K562 (cell line): ENCODE measurements around the gene EPHB3. TPM values are rescaled to one million over a fixed set of nuclear protein-coding genes. Genes with fewer than 3 reads are reported as not detected.

Experiments used
- ATAC-seq: fragments of 200-7000 bp; cut with Tn5 transposase; 3 replicates; pipeline ENCODE4 v1.9.1; 2020; ENCODE audit warnings: moderate library complexity
- BruUV-seq: library from RNA; stranded (reverse); fragments of 400-500 nt; replicated peaks from 2 replicates; lab custom pipeline; 2021; lab: Mats Ljungman, UMichigan
- CTCF ChIA-PET: fragments of 300-600 bp; formaldehyde crosslinking; extraction: SDS; loops from one replicate; lab custom pipeline; 2021; ENCODE audit warnings: low intra/inter-chr PET ratio; lab: Yijun Ruan, JAX
- POLR2A ChIA-PET: fragments of 300-600, 350-650 bp; sonication (Branson Sonifier 250); formaldehyde crosslinking; extraction: SDS; loops from one replicate; lab custom pipeline; 2021; ENCODE audit warnings: antibody characterized with exemption, inconsistent platforms; lab: Yijun Ruan, JAX
- DNase-seq, 4 experiments: peaks; one replicate each; pipeline versions ENCODE4 v3.0.0 to v3.0.0-alpha.2; 2011 to 2018; ENCODE audit warnings: low spot score in 3 of 4, mixed read lengths in 3 of 4; ENCODE audit errors: extremely low read depth in 1 of 4
- FAIRE-seq: peaks from 2 replicates; lab custom pipeline; 2011; peaks lifted over from hg19 to GRCh38; lab: Jason Lieb, UNC
- H2AFZ ChIP-seq: 2 replicates; pipeline ENCODE4 v1.6.0; 2011; ENCODE audit warnings: low read depth, low read length, control low read depth, inconsistent platforms
- H3K27ac ChIP-seq: fragments of 200-600 bp; 3 replicates; pipeline ENCODE4 v1.8.0; 2011; ENCODE audit warnings: low read depth, mild to moderate bottlenecking, control low read depth, inconsistent platforms, low read length, moderate library complexity, mixed read lengths; ENCODE audit errors: extremely low read depth
- H3K27me3 ChIP-seq, 2 experiments: fragments of 300-600 bp in 1 of 2; 2 replicates in 1 of 2; 3 replicates in 1 of 2; pipeline versions ENCODE4 v1.6.0 to v1.8.0; 2011; ENCODE audit warnings: inconsistent platforms in 2 of 2, low read length in 2 of 2, mild to moderate bottlenecking in 1 of 2, mixed read lengths in 1 of 2, moderate library complexity in 1 of 2; ENCODE audit not compliant: control insufficient read depth in 2 of 2, insufficient read depth in 2 of 2
- H3K36me3 ChIP-seq: fragments of 300-600 bp; 3 replicates; pipeline ENCODE4 v1.8.0; 2011; ENCODE audit warnings: mild to moderate bottlenecking, low read length, inconsistent platforms; ENCODE audit not compliant: control insufficient read depth, insufficient read depth
- H3K4me1 ChIP-seq, 2 experiments: fragments of 200-600 bp in 1 of 2; replicated peaks in 1 of 2; 2 replicates in 1 of 2; 3 replicates in 1 of 2; pipeline versions ENCODE4 v1.5.1 to v1.8.0; 2011; ENCODE audit warnings: inconsistent platforms in 2 of 2, low read length in 2 of 2, mild to moderate bottlenecking in 1 of 2, mixed read lengths in 1 of 2, moderate library complexity in 1 of 2; ENCODE audit not compliant: control insufficient read depth in 2 of 2, insufficient read depth in 2 of 2
- H3K4me2 ChIP-seq: 2 replicates; pipeline ENCODE4 v1.6.1; 2011; ENCODE audit warnings: low read length, control low read depth, inconsistent platforms, mixed read lengths; ENCODE audit not compliant: insufficient read depth
- H3K4me3 ChIP-seq: fragments of 200-600 bp; sonication (generic), shearing (Covaris generic); 2 replicates; pipeline ENCODE4 v1.5.1; 2016; ENCODE audit warnings: control low read depth, inconsistent platforms
- H3K79me2 ChIP-seq: fragments of 200-600 bp; 3 replicates; pipeline ENCODE4 v1.8.0; 2011; ENCODE audit warnings: low read length, inconsistent platforms; ENCODE audit not compliant: control insufficient read depth, insufficient read depth
- H3K9ac ChIP-seq, 2 experiments: 2 replicates each; pipeline versions ENCODE4 v1.6.0 to v1.6.1; 2011; ENCODE audit warnings: low read depth in 2 of 2, low read length in 2 of 2, control low read depth in 1 of 2, inconsistent platforms in 1 of 2, mild to moderate bottlenecking in 1 of 2, mixed read lengths in 1 of 2; ENCODE audit not compliant: insufficient read depth in 1 of 2
- H3K9me1 ChIP-seq: one replicate; pipeline ENCODE4 v1.6.0; 2011; ENCODE audit warnings: inconsistent platforms, mild to moderate bottlenecking, low read length, moderate library complexity; ENCODE audit not compliant: control insufficient read depth, insufficient read depth
- H3K9me3 ChIP-seq: replicated peaks from 2 replicates; pipeline ENCODE4 v1.5.1; 2011; ENCODE audit warnings: low read depth, low read length, inconsistent platforms; ENCODE audit not compliant: control insufficient read depth, insufficient read depth
- H4K20me1 ChIP-seq: replicated peaks from 2 replicates; pipeline ENCODE4 v1.6.1; 2011; ENCODE audit warnings: low read length, inconsistent platforms, mixed read lengths; ENCODE audit not compliant: control insufficient read depth, insufficient read depth
- BRF2 ChIP-seq: IDR thresholded peaks from 3 replicates; pipeline ENCODE4 v1.6.1; 2011; ENCODE audit warnings: borderline replicate concordance, mild to moderate bottlenecking; ENCODE audit not compliant: insufficient read length, insufficient read depth
- FOXJ3 ChIP-seq: sonication (generic); formaldehyde crosslinking; IDR thresholded peaks from 2 replicates; pipeline ENCODE4 v1.4.0; 2020; ENCODE audit warnings: mild to moderate bottlenecking, missing genetic modification reagents
- GATAD2B ChIP-seq: fragments of 450-650 bp; IDR thresholded peaks from 2 replicates; pipeline ENCODE4 v1.6.1; 2017; ENCODE audit warnings: mild to moderate bottlenecking, borderline replicate concordance
- HLTF ChIP-seq: fragments of 450-650 bp; IDR thresholded peaks from 2 replicates; pipeline ENCODE4 v1.6.1; 2016
- KDM5B ChIP-seq: fragments of 200-600 bp; sonication (generic); IDR thresholded peaks from 2 replicates; pipeline ENCODE4 v1.6.1; 2012; ENCODE audit warnings: low read depth, mild to moderate bottlenecking, moderate library complexity, low read length, control low read depth, inconsistent platforms; ENCODE audit not compliant: insufficient replicate concordance
- NEUROD1 ChIP-seq: fragments of 150-350 bp; IDR thresholded peaks from 2 replicates; pipeline ENCODE4 v1.6.1; 2014; ENCODE audit warnings: borderline replicate concordance, low read length, low read depth; ENCODE audit not compliant: partially characterized antibody
- NFYB ChIP-seq: IDR thresholded peaks from 2 replicates; pipeline ENCODE4 v1.6.1; 2011; ENCODE audit warnings: mild to moderate bottlenecking, moderate library complexity; ENCODE audit not compliant: insufficient read length; ENCODE audit errors: extremely low read depth
- SNRNP70 ChIP-seq: fragments of 200-400 bp; formaldehyde crosslinking; optimal IDR thresholded peaks from 2 replicates; pipeline ENCODE3; 2017; ENCODE audit warnings: low read depth, low read length
- THAP7 ChIP-seq: fragments of 250-450 bp; sonication (Bioruptor Pico); IDR thresholded peaks from 2 replicates; pipeline ENCODE4 v1.5.0; 2021
- ZNF586 ChIP-seq: fragments of 450-650 bp; formaldehyde crosslinking; conservative IDR thresholded peaks from 2 replicates; pipeline ENCODE4 v1.4.0; 2020; ENCODE audit warnings: mild to moderate bottlenecking, moderate library complexity
- WGBS: fragments of 100-300 bp; shearing (Covaris generic); methylation state at CpG from one replicate; pipeline ENCODE4 v1.1.6; 2016; ENCODE audit warnings: low coverage, mixed read lengths; ENCODE audit not compliant: insufficient coverage; ENCODE audit errors: missing lambda C conversion rate; 5-methylcytosine and 5-hydroxymethylcytosine counted together
- in situ Hi-C: fragments of 300-500 bp; cut with MboI; formaldehyde crosslinking; loops from 4 replicates; pipeline ENCODE4 v1.15.0; 2018; ENCODE audit warnings: inconsistent platforms, mixed read lengths
- intact Hi-C: fragments of 100-400 bp; cut with micrococcal nuclease; formaldehyde crosslinking; loops from 2 replicates; pipeline ENCODE4 v1.14.2; 2022
- polyA plus RNA-seq, 8 experiments: library from polyadenylated mRNA; depleted of rRNA in 4 of 8; stranded (reverse) in 5 of 8; unstranded in 3 of 8; fragments of >200 nt; fragmentation: Nextera tagmentation in 2 of 8; fragmentation: Illumina TruSeq in 1 of 8; extraction: Ambion mirVana in 2 of 8; extraction: Trizol in 1 of 8; gene quantifications; 2 replicates each; pipeline versions ENCODE4 v1.2.1 to v1.2.3, GENCODE V29; 2011 to 2014; ENCODE audit warnings: inconsistent platforms in 1 of 8, missing spikeins in 1 of 8
- total RNA-seq, 7 experiments: library from RNA; depleted of rRNA in 6 of 7; stranded (reverse); fragments of >200 nt in 6 of 7; fragmentation: Illumina TruSeq in 2 of 7; extraction: Trizol in 2 of 7; gene quantifications; 2 replicates each; pipeline versions ENCODE4 v1.2.1 to v1.2.3, GENCODE V29; 2011 to 2021; ENCODE audit warnings: low replicate concordance in 1 of 7

EPHB3 gene
- total and polyA plus RNA-seq, 9 of the 15 experiments (the other 6 are each of a cell fraction or from before 2014, with no cell fraction given): not detected

GRCh38 chr3:184592371-184593219 is 31.0 kb downstream of the EPHB3 start:
- H3K9ac ChIP-seq: no peak overlapping the region; a peak in 1 of 4 replicates
- no peaks in the 10 kb centered on the region for H3K36me3 ChIP-seq
- DNase-seq: no peak
- no peak overlapping the region for H3K4me3 ChIP-seq
- BruUV-seq: no TSS peak
- H3K27me3 ChIP-seq: peaks cover 17 to 58% of the 10 kb centered on the region in 2 experiments; a peak in 4 of 5 replicates
- no peaks in the 10 kb centered on the region for H4K20me1 ChIP-seq
- TF ChIP-seq GATAD2B (no peak), NFYB (no peak), KDM5B (no peak), NEUROD1 (no peak), SNRNP70 (no peak), THAP7 (CRISPR knock-in tag) (no peak), ZNF586 (CRISPR knock-in tag) (no peak), FOXJ3 (no peak), BRF2 (no peak), HLTF (no peak)
- ATAC-seq: peak; percentile 22; the same call in 2 of the 3 replicates
- H3K79me2 ChIP-seq: no peaks in the 10 kb centered on the region
- POLR2A ChIA-PET: interaction anchor here (0.6 to 1.4 kb wide), 6 partner anchors 8 to 1374 kb away, joined by 3 to 8 read pairs (median 4); no protein-coding TSS in a partner anchor
- in situ Hi-C loops: no loop called here
- CTCF ChIA-PET: no interaction called here
- H3K4me2 ChIP-seq: no peak overlapping the region
- intact Hi-C loops: no loop called here
- no peak overlapping the region for H3K27ac ChIP-seq
- WGBS: 1% methylated on average over 15 of the region's 17 CpGs
- no peaks in the 10 kb centered on the region for H3K9me3 ChIP-seq
- H3K4me1 ChIP-seq: no peaks in the 10 kb centered on the region; a peak in 1 of 5 replicates
- H2AFZ ChIP-seq: no peak overlapping the region
- H3K9me1 ChIP-seq: peaks cover 3% of the 10 kb centered on the region
- no peak for FAIRE-seq
